ENCODE data around the gene IZUMO1. TPM values are rescaled to one million over a fixed set of nuclear protein-coding genes. Genes with fewer than 3 reads are reported as not detected.

IZUMO1 gene
- total and polyA plus RNA-seq, 2 of the 13 experiments (the other 11 are each of a cell fraction or from before 2014, with no cell fraction given) = 0.07 to 0.22 TPM

DNA sequence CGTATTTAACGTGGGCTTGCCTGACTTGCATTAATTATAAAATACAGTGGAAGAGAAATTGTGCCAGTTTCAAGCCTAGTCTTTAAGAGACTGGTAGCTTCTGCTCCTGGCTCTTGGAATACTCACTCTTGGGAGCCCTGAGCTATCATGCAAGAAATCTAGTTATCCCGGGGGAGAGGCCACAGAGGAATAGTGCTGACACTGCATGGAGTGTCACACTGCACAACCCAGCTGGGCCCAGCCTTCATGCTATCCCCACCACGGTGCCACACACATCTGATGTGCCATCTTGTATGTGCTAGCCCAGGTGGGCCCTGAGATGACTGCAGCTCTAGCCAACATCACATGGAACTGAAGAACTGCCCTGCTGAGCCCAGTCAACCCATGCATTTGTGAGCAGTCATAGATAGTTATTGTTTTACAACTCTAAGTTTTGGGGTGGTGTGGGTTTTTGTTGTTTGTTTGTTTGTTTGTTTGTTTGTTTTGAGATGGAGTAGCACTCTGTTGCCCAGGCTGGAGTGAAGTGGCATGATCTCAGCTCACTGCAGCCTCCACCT lies 35.5 kb downstream of the IZUMO1 start (continued):
- TF ChIP-seq, protein P1, sequence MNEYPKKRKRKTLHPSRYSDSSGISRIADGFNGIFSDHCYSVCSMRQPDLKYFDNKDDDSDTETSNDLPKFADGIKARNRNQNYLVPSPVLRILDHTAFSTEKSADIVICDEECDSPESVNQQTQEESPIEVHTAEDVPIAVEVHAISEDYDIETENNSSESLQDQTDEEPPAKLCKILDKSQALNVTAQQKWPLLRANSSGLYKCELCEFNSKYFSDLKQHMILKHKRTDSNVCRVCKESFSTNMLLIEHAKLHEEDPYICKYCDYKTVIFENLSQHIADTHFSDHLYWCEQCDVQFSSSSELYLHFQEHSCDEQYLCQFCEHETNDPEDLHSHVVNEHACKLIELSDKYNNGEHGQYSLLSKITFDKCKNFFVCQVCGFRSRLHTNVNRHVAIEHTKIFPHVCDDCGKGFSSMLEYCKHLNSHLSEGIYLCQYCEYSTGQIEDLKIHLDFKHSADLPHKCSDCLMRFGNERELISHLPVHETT (CRISPR knock-in tag; conservative IDR thresholded peaks at IDR 0.05) = no peak
- no peak for TF ChIP-seq ZNF775 (CRISPR knock-in tag; IDR thresholded peaks at IDR 0.05; ENCODE audit: borderline replicate concordance)

DNA sequence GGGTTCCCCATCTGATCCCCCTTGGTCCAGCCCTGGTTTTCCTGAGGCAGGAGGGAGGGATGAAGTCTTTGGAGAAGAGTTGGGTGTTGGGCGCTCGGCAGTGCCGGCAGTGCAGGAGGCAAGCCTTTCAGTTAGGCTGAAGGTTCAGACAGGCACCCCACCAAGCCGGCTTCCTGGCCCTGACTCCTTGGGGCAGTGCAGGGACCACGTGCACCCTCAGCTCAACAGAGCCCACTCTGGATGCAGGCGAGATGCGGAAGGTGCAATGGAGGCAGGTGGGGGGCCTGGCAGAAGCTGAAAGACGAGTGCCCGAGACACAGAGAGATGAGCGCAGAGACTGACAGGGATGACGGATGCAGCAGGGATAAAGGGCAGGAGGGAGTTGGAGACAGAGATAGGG lies 38.2 kb downstream of the IZUMO1 start:
- Histone ChIP-seq H3K36me3 (replicated peaks in 1 of 2; ENCODE audit: control insufficient read depth in 1 of 2, insufficient read depth in 2 of 2, low read length in 2 of 2) (no peaks in the 10 kb centered on the region), H3K4me3 (replicated peaks in 1 of 3; ENCODE audit: insufficient read depth in 1 of 3, low read depth in 2 of 3, low read length in 3 of 3) (no peak overlapping the region), H3K27me3 (ENCODE audit: control insufficient read depth in 1 of 2, insufficient read depth in 2 of 2, low read length in 2 of 2) (no peaks in the 10 kb centered on the region), H3K9ac (ENCODE audit: insufficient read depth, low read depth, low read length) (no peak overlapping the region), H3K79me2 (ENCODE audit: insufficient read depth, low read length) (no peaks in the 10 kb centered on the region), H3K4me1 (ENCODE audit: insufficient read depth, low read length) (peaks cover 17% of the 10 kb centered on the region; the same call in 1 of the 2 replicates), H4K20me1 (ENCODE audit: insufficient read depth, low read length) (no peaks in the 10 kb centered on the region), H3K4me2 (ENCODE audit: low read depth, low read length) (no peak overlapping the region), H2AFZ (ENCODE audit: low read length) (no peak overlapping the region), H3K9me3 (ENCODE audit: low read length) (peaks cover 4% of the 10 kb centered on the region; the same call in 1 of the 2 replicates), H3K27ac (ENCODE audit: extremely low read length, insufficient read depth, low read length) (no peak overlapping the region)
- WGBS (ENCODE audit: low lambda C conversion rate) = 88% methylated on average over 11 of the region's 11 CpGs
- intact Hi-C loops (cut with micrococcal nuclease; ENCODE audit: unreplicated experiment) = no loop called here
- ChIA-PET CTCF (ENCODE audit: low intra/inter-chr PET ratio, low total read pairs) (no interaction called here), POLR2A (no interaction called here)
- DNase-seq (ENCODE audit: low spot score) (no peak), ATAC-seq (no peak), FAIRE-seq (no peak)
- no TSS peak for BruUV-seq (replicated peaks)
- in situ Hi-C loops (cut with HindIII; ENCODE audit: extremely low pct_ligation_motif_present, low pct_unique_long_range_greater_than_20kb) = no loop called here
- TF ChIP-seq FLYWCH1 (CRISPR knock-in tag; IDR thresholded peaks at IDR 0.05) (no peak), REPIN1 (CRISPR knock-in tag; IDR thresholded peaks at IDR 0.05; ENCODE audit: borderline replicate concordance, low read depth) (no peak), EEA1 (CRISPR knock-in tag; IDR thresholded peaks at IDR 0.05; ENCODE audit: borderline replicate concordance) (no peak), CHD4 (IDR thresholded peaks at IDR 0.05; ENCODE audit: borderline replicate concordance, low read length) (no peak), RELA (CRISPR knock-in tag; IDR thresholded peaks at IDR 0.05) (no peak), MBNL3 (CRISPR knock-in tag; conservative IDR thresholded peaks at IDR 0.05) (no peak), ZNF232 (CRISPR knock-in tag; IDR thresholded peaks at IDR 0.05; ENCODE audit: borderline replicate concordance) (no peak), ZEB1 (IDR thresholded peaks at IDR 0.05; ENCODE audit: insufficient replicate concordance, low read depth) (no peak), ZSCAN9 (CRISPR knock-in tag; IDR thresholded peaks at IDR 0.05; ENCODE audit: borderline replicate concordance) (no peak), SP1 (IDR thresholded peaks at IDR 0.05) (no peak), SP1 (CRISPR knock-in tag; IDR thresholded peaks at IDR 0.05) (no peak), ZNF431 (CRISPR knock-in tag; IDR thresholded peaks at IDR 0.05; ENCODE audit: borderline replicate concordance, low read depth) (no peak)
- TF ChIP-seq, protein P2, sequence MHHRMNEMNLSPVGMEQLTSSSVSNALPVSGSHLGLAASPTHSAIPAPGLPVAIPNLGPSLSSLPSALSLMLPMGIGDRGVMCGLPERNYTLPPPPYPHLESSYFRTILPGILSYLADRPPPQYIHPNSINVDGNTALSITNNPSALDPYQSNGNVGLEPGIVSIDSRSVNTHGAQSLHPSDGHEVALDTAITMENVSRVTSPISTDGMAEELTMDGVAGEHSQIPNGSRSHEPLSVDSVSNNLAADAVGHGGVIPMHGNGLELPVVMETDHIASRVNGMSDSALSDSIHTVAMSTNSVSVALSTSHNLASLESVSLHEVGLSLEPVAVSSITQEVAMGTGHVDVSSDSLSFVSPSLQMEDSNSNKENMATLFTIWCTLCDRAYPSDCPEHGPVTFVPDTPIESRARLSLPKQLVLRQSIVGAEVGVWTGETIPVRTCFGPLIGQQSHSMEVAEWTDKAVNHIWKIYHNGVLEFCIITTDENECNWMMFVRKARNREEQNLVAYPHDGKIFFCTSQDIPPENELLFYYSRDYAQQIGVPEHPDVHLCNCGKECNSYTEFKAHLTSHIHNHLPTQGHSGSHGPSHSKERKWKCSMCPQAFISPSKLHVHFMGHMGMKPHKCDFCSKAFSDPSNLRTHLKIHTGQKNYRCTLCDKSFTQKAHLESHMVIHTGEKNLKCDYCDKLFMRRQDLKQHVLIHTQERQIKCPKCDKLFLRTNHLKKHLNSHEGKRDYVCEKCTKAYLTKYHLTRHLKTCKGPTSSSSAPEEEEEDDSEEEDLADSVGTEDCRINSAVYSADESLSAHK (CRISPR knock-in tag; IDR thresholded peaks at IDR 0.05; ENCODE audit: borderline replicate concordance) = no peak
- TF ChIP-seq, protein P3, sequence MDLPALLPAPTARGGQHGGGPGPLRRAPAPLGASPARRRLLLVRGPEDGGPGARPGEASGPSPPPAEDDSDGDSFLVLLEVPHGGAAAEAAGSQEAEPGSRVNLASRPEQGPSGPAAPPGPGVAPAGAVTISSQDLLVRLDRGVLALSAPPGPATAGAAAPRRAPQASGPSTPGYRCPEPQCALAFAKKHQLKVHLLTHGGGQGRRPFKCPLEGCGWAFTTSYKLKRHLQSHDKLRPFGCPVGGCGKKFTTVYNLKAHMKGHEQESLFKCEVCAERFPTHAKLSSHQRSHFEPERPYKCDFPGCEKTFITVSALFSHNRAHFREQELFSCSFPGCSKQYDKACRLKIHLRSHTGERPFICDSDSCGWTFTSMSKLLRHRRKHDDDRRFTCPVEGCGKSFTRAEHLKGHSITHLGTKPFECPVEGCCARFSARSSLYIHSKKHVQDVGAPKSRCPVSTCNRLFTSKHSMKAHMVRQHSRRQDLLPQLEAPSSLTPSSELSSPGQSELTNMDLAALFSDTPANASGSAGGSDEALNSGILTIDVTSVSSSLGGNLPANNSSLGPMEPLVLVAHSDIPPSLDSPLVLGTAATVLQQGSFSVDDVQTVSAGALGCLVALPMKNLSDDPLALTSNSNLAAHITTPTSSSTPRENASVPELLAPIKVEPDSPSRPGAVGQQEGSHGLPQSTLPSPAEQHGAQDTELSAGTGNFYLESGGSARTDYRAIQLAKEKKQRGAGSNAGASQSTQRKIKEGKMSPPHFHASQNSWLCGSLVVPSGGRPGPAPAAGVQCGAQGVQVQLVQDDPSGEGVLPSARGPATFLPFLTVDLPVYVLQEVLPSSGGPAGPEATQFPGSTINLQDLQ (CRISPR knock-in tag; IDR thresholded peaks at IDR 0.05) = no peak
- TF ChIP-seq, protein P4, sequence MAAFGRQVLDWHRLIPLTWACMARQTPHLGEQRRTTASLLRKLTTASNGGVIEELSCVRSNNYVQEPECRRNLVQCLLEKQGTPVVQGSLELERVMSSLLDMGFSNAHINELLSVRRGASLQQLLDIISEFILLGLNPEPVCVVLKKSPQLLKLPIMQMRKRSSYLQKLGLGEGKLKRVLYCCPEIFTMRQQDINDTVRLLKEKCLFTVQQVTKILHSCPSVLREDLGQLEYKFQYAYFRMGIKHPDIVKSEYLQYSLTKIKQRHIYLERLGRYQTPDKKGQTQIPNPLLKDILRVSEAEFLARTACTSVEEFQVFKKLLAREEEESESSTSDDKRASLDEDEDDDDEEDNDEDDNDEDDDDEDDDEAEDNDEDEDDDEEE (CRISPR knock-in tag; IDR thresholded peaks at IDR 0.05) = no peak

Data from HepG2 (cell line).